ENCODE measurements around the gene HPCAL4. TPM values are rescaled to one million over a fixed set of nuclear protein-coding genes. Genes with fewer than 3 reads are reported as not detected.
A peak's percentile ranks its signal among the peaks of the same experiment; 100 is the strongest.

HPCAL4 gene
- total RNA-seq, 2 donors from 2014 or later, result not detected

DNA sequence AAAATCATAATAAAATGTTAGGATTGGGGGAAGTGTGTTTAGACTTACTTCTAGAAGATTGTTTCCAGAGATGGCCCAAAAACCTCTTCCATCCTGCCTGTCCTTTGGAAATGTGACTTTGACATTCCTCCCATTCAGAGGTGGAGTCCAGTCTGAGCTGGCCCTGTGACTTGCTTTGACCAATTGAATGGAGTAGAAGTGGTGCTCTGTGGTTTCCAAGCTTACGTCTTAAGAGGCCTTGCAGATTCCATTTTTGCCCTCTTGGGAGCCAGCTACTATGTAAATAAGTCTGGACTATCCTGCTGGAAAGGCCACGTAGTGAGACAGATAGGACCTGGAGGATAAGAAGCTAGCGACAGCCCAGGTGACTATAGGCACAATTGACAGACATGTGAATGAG, 18.0 kb downstream of the HPCAL4 start:
- no peak overlapping the region for H3K27ac Mint-ChIP-seq
- peaks cover 5% of the 10 kb centered on the region for H3K4me1 Mint-ChIP-seq
- H3K27me3 Mint-ChIP-seq (ENCODE audit: insufficient read depth), result peaks cover 98% of the 10 kb centered on the region
- no peak overlapping the region for H3K4me3 Mint-ChIP-seq
- no peak overlapping the region for H3K27ac ChIP-seq (ENCODE audit: low read depth, low read length)
- H3K9ac ChIP-seq (ENCODE audit: extremely low read depth, low read length, poor library complexity, severe bottlenecking), result no peak overlapping the region
- no peak for DNase-seq
- H3K4me3 ChIP-seq (ENCODE audit: low read length), result no peak overlapping the region
- 69 to 73% methylated on average over 2 to 3 of the region's 3 CpGs for WGBS, 2 experiments (ENCODE audit: insufficient coverage in 1 of 2, insufficient read length in 1 of 2)
- H3K36me3 Mint-ChIP-seq (ENCODE audit: low read depth), result no peaks in the 10 kb centered on the region
- TF ChIP-seq, protein P1, sequence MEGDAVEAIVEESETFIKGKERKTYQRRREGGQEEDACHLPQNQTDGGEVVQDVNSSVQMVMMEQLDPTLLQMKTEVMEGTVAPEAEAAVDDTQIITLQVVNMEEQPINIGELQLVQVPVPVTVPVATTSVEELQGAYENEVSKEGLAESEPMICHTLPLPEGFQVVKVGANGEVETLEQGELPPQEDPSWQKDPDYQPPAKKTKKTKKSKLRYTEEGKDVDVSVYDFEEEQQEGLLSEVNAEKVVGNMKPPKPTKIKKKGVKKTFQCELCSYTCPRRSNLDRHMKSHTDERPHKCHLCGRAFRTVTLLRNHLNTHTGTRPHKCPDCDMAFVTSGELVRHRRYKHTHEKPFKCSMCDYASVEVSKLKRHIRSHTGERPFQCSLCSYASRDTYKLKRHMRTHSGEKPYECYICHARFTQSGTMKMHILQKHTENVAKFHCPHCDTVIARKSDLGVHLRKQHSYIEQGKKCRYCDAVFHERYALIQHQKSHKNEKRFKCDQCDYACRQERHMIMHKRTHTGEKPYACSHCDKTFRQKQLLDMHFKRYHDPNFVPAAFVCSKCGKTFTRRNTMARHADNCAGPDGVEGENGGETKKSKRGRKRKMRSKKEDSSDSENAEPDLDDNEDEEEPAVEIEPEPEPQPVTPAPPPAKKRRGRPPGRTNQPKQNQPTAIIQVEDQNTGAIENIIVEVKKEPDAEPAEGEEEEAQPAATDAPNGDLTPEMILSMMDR (conservative IDR thresholded peaks at IDR 0.05), result no peak
- H3K36me3 ChIP-seq (ENCODE audit: control insufficient read depth, insufficient read depth, low read length), result no peaks in the 10 kb centered on the region
- no peaks in the 10 kb centered on the region for H3K9me3 Mint-ChIP-seq
- H3K27me3 ChIP-seq (ENCODE audit: control insufficient read depth, insufficient read depth, low read length, poor library complexity, severe bottlenecking), result peaks cover 99% of the 10 kb centered on the region
- H3K4me1 ChIP-seq (ENCODE audit: control insufficient read depth, insufficient read depth, low read length), result no peaks in the 10 kb centered on the region
- H3K9me3 ChIP-seq (ENCODE audit: control insufficient read depth, low read length), result no peaks in the 10 kb centered on the region

DNA sequence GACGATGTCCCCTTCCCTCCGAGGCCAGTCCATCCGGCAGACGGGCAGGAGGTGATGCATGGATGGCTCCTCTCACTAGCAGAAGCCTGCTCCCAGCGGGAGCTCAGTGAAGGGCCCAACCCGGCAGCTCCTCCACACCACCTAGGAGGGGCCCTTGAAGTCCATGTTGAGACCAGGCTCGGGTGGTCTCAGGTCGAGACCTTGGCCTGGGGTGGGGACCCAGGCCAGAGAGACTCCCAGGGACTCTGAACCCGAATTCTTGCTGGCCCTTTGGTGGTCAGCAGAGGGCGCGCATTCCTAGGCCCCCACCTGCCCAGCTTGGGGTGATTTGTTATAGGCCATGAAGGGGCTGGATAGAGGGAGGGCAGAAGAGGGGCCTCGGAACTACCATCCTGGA, 18.7 kb downstream of the HPCAL4 start:
- no peaks in the 10 kb centered on the region for H3K36me3 ChIP-seq (ENCODE audit: control insufficient read depth, insufficient read depth, low read length)
- H3K4me3 ChIP-seq (ENCODE audit: low read length), result peak overlapping the region; percentile 75
- Mint-ChIP-seq H3K27me3 (ENCODE audit: insufficient read depth) (peaks cover 99% of the 10 kb centered on the region), H3K27ac (no peak overlapping the region), H3K4me3 (peak overlapping the region; percentile 43), H3K9me3 (no peaks in the 10 kb centered on the region), H3K36me3 (ENCODE audit: low read depth) (no peaks in the 10 kb centered on the region), H3K4me1 (peaks cover 5% of the 10 kb centered on the region)
- H3K27me3 ChIP-seq (ENCODE audit: control insufficient read depth, insufficient read depth, low read length, poor library complexity, severe bottlenecking), result peaks cover 100% of the 10 kb centered on the region
- no peaks in the 10 kb centered on the region for H3K9me3 ChIP-seq (ENCODE audit: control insufficient read depth, low read length)
- DNase-seq, result peak; percentile 83
- H3K9ac ChIP-seq (ENCODE audit: extremely low read depth, low read length, poor library complexity, severe bottlenecking), result no peak overlapping the region
- no peak overlapping the region for H3K27ac ChIP-seq (ENCODE audit: low read depth, low read length)
- H3K4me1 ChIP-seq (ENCODE audit: control insufficient read depth, insufficient read depth, low read length), result no peaks in the 10 kb centered on the region
- WGBS, 2 experiments (ENCODE audit: insufficient coverage in 1 of 2, insufficient read length in 1 of 2), result 13 to 15% methylated on average over 6 to 12 of the region's 12 CpGs
- TF ChIP-seq, protein P1 (conservative IDR thresholded peaks at IDR 0.05), result peak; percentile 82

DNA sequence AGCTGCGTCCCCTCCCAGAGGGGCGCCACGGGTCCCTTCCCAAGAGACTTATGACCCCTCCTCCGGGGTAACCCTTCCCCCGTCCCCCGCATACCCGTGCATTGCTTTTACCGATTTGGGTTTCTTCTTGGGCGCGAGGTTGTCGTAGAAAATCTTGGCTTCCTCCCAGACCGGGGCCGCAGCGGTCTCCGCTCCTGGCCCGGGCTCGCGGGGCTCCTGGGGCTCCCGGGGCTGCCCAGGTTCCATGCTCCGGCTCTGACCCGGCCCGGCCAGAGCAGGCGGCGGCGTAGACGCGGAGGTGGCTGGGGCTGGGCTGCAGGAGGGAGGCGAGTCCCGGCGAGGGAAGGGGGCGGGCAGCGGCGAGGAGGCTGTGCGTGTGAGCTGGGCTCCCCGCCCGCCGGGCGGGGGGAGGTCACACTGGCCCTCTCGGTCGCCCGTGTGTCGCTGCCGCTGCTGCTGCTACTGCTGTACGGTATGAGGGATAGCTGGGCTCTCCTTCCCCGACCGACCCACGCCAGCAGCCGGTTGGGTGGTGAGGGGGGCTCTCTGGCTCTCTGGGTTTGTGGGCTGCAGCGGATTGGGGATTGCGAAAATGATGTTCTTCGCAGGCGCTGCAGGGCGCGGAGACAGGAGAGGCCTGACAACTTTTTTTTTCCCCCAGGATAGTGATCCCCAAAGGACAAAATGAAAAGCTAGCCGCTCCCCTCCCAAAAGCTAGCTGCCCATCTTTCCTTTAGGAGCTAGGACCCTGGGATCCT, 19.3 kb downstream of the HPCAL4 start, which contains the start of gene NT5C1A:
NT5C1A (minus strand) TSS at position 315 of the 758 bp plus-strand sequence; CDS start at position 246, 69 bp downstream.
- no peaks in the 10 kb centered on the region for H3K4me1 ChIP-seq (ENCODE audit: control insufficient read depth, insufficient read depth, low read length)
- Mint-ChIP-seq H3K4me1 (peaks cover 5% of the 10 kb centered on the region), H3K36me3 (ENCODE audit: low read depth) (no peaks in the 10 kb centered on the region), H3K9me3 (no peaks in the 10 kb centered on the region), H3K4me3 (peak within 1 kb of the TSS; percentile 43), H3K27ac (no peak within 1 kb of the TSS), H3K27me3 (ENCODE audit: insufficient read depth) (peaks cover 99% of the 10 kb centered on the region)
- H3K9ac ChIP-seq (ENCODE audit: extremely low read depth, low read length, poor library complexity, severe bottlenecking), result no peak within 1 kb of the TSS
- H3K4me3 ChIP-seq (ENCODE audit: low read length), result peak within 1 kb of the TSS; percentile 75
- TF ChIP-seq, protein P1 (conservative IDR thresholded peaks at IDR 0.05), result no peak
- DNase-seq, result peak; percentile 71
- WGBS, 2 experiments (ENCODE audit: insufficient coverage in 1 of 2, insufficient read length in 1 of 2), result 2 to 5% methylated on average over 18 to 52 of the region's 55 CpGs
- H3K36me3 ChIP-seq (ENCODE audit: control insufficient read depth, insufficient read depth, low read length), result no peaks in the 10 kb centered on the region
- no peak within 1 kb of the TSS for H3K27ac ChIP-seq (ENCODE audit: low read depth, low read length)
- H3K9me3 ChIP-seq (ENCODE audit: control insufficient read depth, low read length), result no peaks in the 10 kb centered on the region
- H3K27me3 ChIP-seq (ENCODE audit: control insufficient read depth, insufficient read depth, low read length, poor library complexity, severe bottlenecking), result peaks cover 100% of the 10 kb centered on the region
